ENCODE results near the gene UGDH.
"Not testable (repeated sequence)": the region's sequence is repeated elsewhere in the genome, so short reads cannot be mapped to it uniquely, and the experiment has no call there.

Gene UGDH

DNA sequence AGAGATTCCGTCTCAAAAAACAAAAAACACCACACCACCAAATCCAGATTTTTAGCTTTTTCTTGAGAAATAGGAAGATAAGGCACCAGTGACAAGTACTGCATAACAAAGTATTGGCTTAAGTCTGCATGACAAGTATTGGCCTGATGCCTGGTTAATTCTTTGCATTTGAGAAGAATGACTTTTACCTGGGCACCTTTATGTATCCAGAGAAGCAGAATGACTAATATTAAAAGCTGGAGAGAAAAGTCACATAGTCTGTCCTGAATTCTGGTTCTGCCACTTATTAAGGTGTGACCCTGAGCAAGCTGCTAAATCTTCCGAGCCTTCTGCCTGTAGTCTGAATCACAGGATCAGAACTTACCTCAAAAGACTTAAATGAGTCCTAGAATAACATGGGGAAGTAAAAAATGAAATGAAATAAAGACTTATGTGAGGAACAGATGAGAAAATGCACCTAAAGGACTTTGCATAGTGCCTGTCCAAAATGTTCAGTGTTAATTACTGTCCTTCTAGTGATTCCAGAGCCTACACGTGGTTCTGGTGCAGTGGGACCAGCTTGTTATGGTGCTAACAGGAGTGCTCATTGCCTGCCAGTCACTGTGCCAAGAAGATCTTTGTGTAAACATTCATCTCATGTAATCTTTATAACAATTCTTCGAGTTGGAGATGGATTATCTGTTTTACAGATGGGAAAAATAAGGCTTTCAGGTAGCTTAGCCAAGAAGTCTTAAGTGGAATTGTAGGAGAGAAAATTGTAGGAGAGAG is 31.6 kb downstream of the UGDH start:
- DNase-seq: no peak

- DNase-seq: no peak
These were observed 32.9 kb downstream of the UGDH start for GRCh38 chr4:39494354-39494753.

GRCh38 chr4:39490322-39490721 is 36.9 kb downstream of the UGDH start:
- DNase-seq: no peak

DNA sequence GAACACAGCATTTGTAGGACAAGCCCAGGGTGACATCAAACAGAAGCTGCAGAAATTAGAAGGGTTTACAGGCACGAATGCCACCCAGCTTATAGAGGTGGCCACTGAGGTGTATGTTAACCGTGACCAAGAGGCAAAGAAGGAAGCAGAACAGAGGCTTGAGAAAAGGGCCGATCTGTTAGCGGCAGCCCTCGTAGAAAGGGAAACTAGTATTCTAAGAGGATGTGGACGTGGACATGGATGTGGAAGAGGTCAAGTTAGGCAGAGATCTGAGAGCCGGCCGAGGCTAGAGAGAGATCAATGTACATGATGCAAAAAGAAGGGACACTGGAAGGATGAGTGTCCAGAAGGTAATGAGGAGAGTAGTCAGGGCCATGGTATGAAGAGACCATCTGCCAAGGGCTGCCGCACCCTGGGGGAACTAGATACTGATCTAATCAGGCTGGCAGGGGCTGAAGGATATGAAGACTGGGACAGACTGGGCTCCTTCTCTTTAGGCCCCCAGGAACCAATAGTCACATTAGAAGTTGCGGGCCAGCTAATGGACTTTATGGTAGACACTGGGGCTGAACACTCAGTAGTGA is 40.9 kb downstream of the UGDH start:
- DNase-seq: no peak

DNA sequence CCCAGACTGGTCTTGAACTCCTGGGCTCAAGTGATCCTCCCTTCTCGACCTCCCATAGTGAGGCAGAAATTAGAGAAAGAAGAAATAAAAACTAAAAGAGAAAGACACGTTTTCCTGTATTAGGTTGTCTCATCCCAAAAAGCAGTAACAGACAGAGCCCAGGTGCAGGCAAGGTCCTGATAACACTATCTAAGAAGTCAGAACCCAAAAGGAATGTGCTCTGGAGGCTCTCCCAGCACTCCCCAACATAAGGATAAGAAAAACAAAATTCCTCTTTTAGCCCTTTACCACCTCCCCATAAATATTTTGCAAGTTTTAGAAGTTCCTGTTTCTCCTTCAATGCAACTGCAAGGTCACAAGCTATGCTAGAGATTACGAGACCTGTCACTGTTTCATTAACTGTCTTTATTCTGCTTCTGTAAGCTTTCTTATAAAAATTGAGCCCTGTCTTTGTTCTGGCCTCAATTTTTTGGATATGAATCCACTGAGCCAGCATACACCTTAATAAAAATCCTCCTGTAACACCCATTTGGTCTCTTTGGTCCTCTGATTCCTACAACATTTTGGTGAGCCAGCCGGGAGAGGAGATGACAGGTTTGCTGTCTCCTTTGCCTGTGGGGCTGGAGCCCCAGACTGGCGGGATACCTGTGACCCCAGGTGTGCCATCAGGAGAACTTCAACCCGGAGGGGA is 42.5 kb downstream of the UGDH start:
- DNase-seq: no peak

DNA sequence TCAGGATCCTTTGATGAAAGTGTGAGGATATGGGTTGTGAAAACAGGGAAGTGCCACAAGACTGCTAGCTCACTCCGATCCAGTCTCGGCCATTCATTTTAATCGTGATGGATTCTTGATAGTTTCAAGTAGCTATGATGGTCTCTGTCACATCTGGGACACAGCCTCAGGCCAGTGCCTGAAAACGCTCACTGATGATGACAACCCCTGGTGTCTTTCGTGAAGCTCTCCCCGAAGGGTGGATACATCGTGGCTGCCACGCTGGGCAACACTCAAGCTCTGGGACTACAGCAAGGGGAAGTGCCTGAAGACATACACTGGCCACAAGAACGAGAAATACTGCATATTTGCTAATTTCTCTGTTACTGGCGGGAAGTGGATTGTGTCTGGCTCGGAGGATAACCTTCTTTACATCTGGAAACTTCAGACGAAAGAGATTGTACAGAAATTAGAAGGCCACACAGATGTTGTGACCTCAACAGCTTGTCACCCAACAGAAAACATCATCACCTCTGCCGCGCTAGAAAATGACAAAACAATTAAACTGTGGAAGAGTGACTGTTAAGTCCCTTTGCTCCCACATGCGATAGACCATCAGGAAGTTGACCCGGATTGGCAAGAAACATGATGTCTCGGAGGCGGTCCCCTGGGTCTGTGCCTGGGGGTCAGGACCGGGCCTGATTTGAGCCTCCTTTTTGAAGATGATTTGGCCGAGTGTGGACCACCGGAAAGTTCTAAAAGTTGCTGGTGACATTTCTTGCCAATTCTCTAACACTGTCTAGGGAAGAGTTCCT is 46.1 kb downstream of the UGDH start:
- no peak for DNase-seq

GRCh38 chr4:39480251-39480650 is 47.0 kb downstream of the UGDH start:
- no peak for DNase-seq

- no peak for DNase-seq
These were observed 50.9 kb downstream of the UGDH start for GRCh38 chr4:39476187-39476895.

- no peak for DNase-seq
These were observed 54.8 kb downstream of the UGDH start for GRCh38 chr4:39472396-39472795.

DNA sequence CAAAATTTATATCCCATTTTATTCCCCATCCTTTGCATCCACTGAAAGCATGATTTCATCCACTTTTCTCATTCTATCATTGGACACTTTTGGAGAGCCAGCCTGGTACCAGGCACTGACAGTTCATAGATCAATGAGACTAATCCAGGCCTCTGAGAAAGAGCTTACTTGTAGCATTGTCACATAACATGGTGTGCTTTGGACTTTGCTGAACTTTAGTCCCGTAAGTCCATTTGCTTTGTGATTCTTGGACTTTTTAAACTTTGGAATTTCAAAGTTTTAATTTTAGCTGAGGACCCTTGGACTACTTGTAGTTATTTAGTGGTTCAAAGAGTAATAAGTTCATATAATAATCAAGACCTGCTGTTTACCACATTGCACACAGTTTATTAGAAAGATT is 56.8 kb downstream of the UGDH start:
- DNase-seq: no peak

- peak; percentile 36 for DNase-seq
These were observed 57.7 kb downstream of the UGDH start for GRCh38 chr4:39469429-39470077.

GRCh38 chr4:39467464-39467863 is 59.8 kb downstream of the UGDH start:
- DNase-seq: no peak

DNA sequence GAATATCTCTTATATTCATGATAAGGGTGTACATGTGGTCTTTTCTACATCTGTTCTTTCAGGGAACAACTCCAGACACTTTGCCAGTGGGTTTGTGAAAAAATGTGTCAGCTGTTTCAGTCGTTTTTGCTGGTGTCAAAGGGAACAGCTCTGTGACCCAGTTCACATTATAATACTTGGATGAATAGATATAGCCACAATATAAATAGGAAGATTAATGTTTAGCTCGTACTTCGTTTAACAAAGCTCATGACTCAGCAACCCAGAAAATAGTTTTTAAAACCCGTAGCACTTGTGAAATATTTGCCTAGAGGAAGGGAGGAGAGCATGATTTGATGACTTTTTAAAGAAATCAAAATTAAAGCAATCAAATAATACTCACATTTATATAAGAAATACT is 60.5 kb downstream of the UGDH start:
- no peak for DNase-seq

DNA sequence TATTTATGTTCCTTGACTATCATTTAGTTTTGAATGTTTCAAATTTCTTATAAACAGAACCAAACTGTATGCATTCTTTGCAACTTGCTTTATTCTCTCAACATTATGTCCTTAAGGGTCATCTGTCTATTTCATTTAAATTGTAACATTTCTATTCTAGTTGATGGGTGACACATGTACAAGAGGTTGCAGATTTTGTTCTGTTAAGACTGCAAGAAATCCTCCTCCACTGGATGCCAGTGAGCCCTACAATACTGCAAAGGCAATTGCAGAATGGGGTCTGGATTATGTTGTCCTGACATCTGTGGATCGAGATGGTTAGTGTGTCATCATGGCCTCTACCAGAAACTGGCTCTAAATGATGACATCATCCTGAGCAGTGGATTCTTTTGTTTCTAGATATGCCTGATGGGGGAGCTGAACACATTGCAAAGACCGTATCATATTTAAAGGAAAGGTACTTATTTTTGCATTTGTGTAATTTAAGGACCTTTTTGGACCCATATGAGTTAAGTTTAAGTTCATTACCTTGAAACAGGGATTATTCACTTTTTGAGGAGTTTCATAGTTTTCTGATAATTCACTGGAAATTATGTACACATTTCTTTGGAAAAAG is 62.2 kb downstream of the UGDH start:
- DNase-seq: no peak

DNA sequence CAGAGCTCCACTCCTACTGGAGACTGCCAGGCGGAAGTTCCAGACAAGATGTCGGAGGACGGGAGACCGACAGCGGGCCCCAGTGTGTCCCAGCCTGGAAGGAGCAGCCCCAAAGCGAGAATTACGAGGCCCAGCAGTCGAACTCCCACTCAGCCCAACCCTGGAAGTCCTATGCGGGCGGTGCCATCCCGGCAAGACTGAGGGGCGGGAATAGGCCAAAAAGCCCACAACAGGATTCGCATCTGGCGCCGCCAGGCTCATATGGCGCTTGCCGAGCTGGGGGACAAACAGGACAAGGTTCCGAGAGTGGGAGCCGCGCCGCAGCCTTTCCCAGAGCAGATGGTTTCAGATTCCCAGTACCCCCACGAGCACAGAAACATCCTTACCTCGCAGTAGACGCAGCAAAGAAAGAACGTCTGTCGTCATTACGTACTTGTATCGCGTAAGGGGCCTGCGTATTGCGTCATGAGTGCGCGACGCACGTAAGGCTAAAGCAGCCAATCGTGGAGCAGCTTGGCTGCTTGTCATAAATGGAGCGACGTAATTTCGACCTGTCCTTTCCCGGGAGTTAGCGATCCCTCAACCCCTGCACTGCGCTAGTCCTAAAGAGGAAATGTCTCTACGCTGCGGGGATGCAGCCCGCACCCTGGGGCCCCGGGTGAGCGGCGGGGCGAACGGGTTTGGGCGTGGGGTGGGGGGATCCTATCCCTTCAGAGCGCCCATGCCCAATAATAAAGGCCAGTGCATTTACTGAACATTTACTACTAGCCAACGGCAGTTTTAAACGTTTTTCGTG is 68.5 kb downstream of the UGDH start, which contains the start of the genes LIAS and RPL9:
Gene LIAS (plus strand): TSS at position 552 of the 796 bp plus-strand sequence. CDS start 62 bp downstream, at position 614.
Gene RPL9 (minus strand): TSS at position 418 of the 796 bp plus-strand sequence. CDS start 483 bp downstream, outside the sequence.
- peak; percentile 94 for DNase-seq

- not testable (repeated sequence) for DNase-seq
These were observed 69.1 kb downstream of the UGDH start for GRCh38 chr4:39458161-39458504.

DNA sequence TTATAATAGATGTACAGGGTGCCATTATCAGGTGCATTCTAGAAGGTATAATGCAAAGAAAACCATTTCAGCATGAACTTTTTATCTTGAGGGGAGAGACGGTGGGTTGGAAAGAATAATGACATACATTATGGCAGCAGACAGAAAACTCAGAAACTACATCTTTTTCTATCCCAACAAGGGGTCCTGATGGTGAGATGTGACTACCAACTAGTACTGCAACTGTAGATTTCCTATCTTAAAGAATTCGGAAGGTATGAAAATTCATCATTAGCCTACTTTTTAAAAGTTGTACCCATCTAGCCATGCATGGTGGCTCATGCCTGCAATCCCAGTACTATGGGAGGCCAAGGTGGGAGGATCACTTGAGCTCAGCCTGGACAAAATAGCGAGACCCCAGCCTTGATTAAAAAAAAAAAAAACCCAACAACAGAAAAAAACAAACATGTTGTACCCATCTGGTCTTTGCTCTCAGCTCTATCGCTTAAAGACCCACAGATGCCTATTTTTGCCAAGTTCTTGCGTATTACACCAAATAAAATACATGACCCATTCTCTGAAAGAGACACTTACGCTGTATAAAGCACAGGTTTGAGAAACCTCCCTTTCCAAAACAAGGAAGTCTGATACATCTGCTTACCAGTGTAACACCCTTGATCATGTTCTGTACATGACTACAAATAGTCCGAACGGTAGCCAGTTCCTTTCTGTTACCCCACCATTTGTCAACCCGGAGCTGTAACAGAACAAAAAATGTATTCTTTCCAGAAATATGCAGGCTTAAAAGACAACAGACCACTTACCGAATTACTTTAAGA is 70.1 kb downstream of the UGDH start:
- no peak for DNase-seq

DNA sequence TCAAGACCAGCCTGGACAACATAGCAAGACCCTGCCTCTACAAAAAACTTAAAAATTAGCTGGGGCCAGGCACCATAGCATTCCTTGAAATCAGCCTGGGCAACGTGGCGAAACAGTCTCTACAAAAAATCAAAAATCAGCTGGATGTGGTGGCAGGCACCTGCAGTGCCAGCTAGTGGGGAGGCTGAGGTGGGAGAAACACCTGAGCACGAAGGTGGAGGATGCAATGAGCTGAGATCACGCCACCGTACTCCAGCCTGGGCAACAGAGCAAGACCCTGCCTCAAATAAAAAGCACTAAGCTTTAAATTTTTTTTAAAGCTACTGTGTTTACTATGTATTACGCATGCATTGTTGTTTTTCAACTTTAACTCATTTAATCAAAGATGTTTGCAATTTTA is 71.8 kb downstream of the UGDH start:
- no peak for DNase-seq

DNA sequence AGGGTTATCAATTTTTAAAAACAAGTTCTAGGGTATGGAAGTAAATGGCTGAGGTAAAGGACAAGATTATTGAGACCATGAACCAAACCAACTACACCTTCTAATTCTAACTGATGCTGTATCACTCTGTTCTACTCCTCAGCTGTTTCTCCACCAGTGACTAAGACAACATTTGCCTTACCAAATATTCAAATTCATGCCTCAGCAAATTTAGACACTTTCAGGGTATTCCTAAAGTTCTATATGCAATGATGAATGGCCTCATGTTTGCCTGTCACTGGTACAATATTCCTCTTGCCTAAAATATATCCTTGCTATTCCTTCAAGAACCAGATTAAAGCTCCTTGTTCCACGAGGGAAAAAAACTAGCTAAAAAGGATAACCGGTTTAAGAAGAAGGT is 73.5 kb downstream of the UGDH start:
- DNase-seq: no peak
